B cell (primary cell): ENCODE measurements around the gene ASTL. TPM values are rescaled to one million over a fixed set of nuclear protein-coding genes. Genes with fewer than 3 reads are reported as not detected.

Source experiments
- ATAC-seq: fragments of 200-7000 bp; cut with Tn5 transposase; one replicate; pipeline ENCODE4 v1.10.0; 2021; ENCODE audit warnings: low read depth, mild to moderate bottlenecking, moderate number of reproducible peaks, moderate library complexity
- CTCF ChIA-PET: fragments of 350-600 bp; sonication (Branson Sonifier 250); formaldehyde crosslinking; loops from one replicate; lab custom pipeline; 2021; ENCODE audit warnings: antibody characterized with exemption, inconsistent platforms; lab: Charles Lee
- POLR2A ChIA-PET: fragments of 350-600 bp; sonication (Branson Sonifier 250); formaldehyde crosslinking; loops from one replicate; lab custom pipeline; 2021; ENCODE audit warnings: antibody characterized with exemption; lab: Charles Lee
- DNase-seq: peaks from one replicate; pipeline ENCODE4 v3.0.0; 2013
- H2AFZ ChIP-seq: 2 replicates; pipeline ENCODE4 v1.6.1; 2012; ENCODE audit warnings: mild to moderate bottlenecking, low read depth, low read length; ENCODE audit not compliant: insufficient read depth, poor library complexity, severe bottlenecking
- H3K27ac ChIP-seq, 2 donors: 1 replicate in 1 of 2; 2 replicates in 1 of 2; pipeline ENCODE4 v1.5.1; 2012 to 2013; ENCODE audit warnings: low read length in 2 of 2, mild to moderate bottlenecking in 2 of 2, moderate library complexity in 1 of 2
- H3K27me3 ChIP-seq, 4 experiments: fragments of 200-600 bp in 1 of 4; sonication (generic) in 1 of 4; replicated peaks in 1 of 4; 1 replicate in 2 of 4; 2 replicates in 2 of 4; pipeline versions ENCODE4 v1.6.1 to v1.7.0; 2013 to 2016; ENCODE audit warnings: low read length in 3 of 4, mild to moderate bottlenecking in 2 of 4, mixed read lengths in 1 of 4, moderate library complexity in 1 of 4; ENCODE audit not compliant: insufficient read depth in 4 of 4, control insufficient read depth in 3 of 4; ENCODE audit errors: control extremely low read depth in 1 of 4
- H3K36me3 ChIP-seq, 2 experiments: replicated peaks in 1 of 2; 1 replicate in 1 of 2; 2 replicates in 1 of 2; pipeline versions ENCODE4 v1.6.1 to v1.7.1; 2013; ENCODE audit warnings: low read length in 1 of 2; ENCODE audit not compliant: insufficient read depth in 2 of 2, control insufficient read depth in 1 of 2; ENCODE audit errors: control extremely low read depth in 1 of 2, extremely low read depth in 1 of 2
- H3K4me1 ChIP-seq, 2 donors: fragments of 200-600 bp in 1 of 2; sonication (generic) in 1 of 2; 1 replicate in 1 of 2; 2 replicates in 1 of 2; pipeline versions ENCODE4 v1.5.1 to v1.6.1; 2013 to 2017; ENCODE audit warnings: low read length in 2 of 2; ENCODE audit not compliant: control insufficient read depth in 2 of 2, insufficient read depth in 2 of 2
- H3K4me2 ChIP-seq: replicated peaks from 2 replicates; pipeline ENCODE3; 2012; ENCODE audit warnings: mild to moderate bottlenecking, low read depth, low read length; ENCODE audit not compliant: poor library complexity, severe bottlenecking
- H3K4me3 ChIP-seq, 5 experiments: fragments of 200-600 bp in 1 of 5; sonication (generic) in 1 of 5; 1 replicate in 3 of 5; 2 replicates in 2 of 5; pipeline versions ENCODE4 v1.5.1 to v1.7.0; 2011 to 2016; ENCODE audit warnings: low read length in 4 of 5, mild to moderate bottlenecking in 4 of 5, low read depth in 2 of 5, control low read depth in 1 of 5, moderate library complexity in 1 of 5; ENCODE audit not compliant: insufficient read depth in 1 of 5; ENCODE audit errors: control extremely low read depth in 1 of 5, extremely low read depth in 1 of 5
- H3K79me2 ChIP-seq: fragments of 200-600 bp; sonication (generic); one replicate; pipeline ENCODE4 v1.6.0; 2016; ENCODE audit warnings: low read length; ENCODE audit not compliant: control insufficient read depth, insufficient read depth
- H3K9ac ChIP-seq: fragments of 200-600 bp; sonication (generic); 2 replicates; pipeline ENCODE4 v1.6.1; 2017; ENCODE audit warnings: mild to moderate bottlenecking, low read length, moderate library complexity
- H3K9me3 ChIP-seq, 3 donors: one replicate each; pipeline versions ENCODE4 v1.6.1 to v1.7.1; 2013; ENCODE audit warnings: low read length in 2 of 3; ENCODE audit not compliant: control insufficient read depth in 2 of 3, insufficient read depth in 1 of 3; ENCODE audit errors: control extremely low read depth in 1 of 3
- H4K20me1 ChIP-seq: 2 replicates; pipeline ENCODE4 v1.6.0; 2012; ENCODE audit warnings: mild to moderate bottlenecking, low read length; ENCODE audit not compliant: insufficient read depth, control insufficient read depth, poor library complexity, severe bottlenecking
- H3K27ac Mint-ChIP-seq: one replicate; pipeline ENCODE4 v1.8.0; 2021; ENCODE audit warnings: mixed read lengths
- H3K27me3 Mint-ChIP-seq: one replicate; pipeline ENCODE4 v1.8.0; 2021; ENCODE audit warnings: mixed read lengths
- H3K4me1 Mint-ChIP-seq: one replicate; pipeline ENCODE4 v1.8.0; 2021; ENCODE audit warnings: mixed read lengths
- H3K4me3 Mint-ChIP-seq: one replicate; pipeline ENCODE4 v1.8.0; 2021; ENCODE audit warnings: mixed read lengths
- H3K9me3 Mint-ChIP-seq: one replicate; pipeline ENCODE4 v1.8.0; 2022; ENCODE audit warnings: mixed read lengths; ENCODE audit not compliant: insufficient read depth
- EZH2 ChIP-seq: IDR thresholded peaks from 2 replicates; pipeline ENCODE4 v1.6.1; 2012; ENCODE audit warnings: borderline replicate concordance, low read depth, mild to moderate bottlenecking, moderate library complexity, low read length; ENCODE audit not compliant: insufficient read depth, poor library complexity, severe bottlenecking
- WGBS: methylation state at CpG from one replicate; pipeline ENCODE4 v1.1.5; 2013; ENCODE audit warnings: missing lambda C conversion rate; ENCODE audit not compliant: insufficient coverage; 5-methylcytosine and 5-hydroxymethylcytosine counted together
- intact Hi-C: fragments of 100-400 bp; cut with micrococcal nuclease; formaldehyde crosslinking; loops from one replicate; pipeline ENCODE4 v1.10.0; 2022
- polyA plus RNA-seq: library from polyadenylated mRNA; depleted of rRNA; stranded (reverse); fragments of >200 nt; gene quantifications from 2 replicates; pipeline ENCODE4 v1.2.3, GENCODE V29; 2012
- total RNA-seq, 2 donors: library from RNA; stranded (reverse); fragments of 120-200 nt in 1 of 2; gene quantifications; 1 replicate in 1 of 2; 2 replicates in 1 of 2; pipeline versions ENCODE4 v1.2.3 to v1.2.4, GENCODE V29; 2013 to 2022
- TF ChIP-seq, protein P1 (sequence below): fragments of 200-600 bp; IDR thresholded peaks from one replicate; pipeline ENCODE4 v1.8.0; 2022; ENCODE audit warnings: antibody characterized with exemption, mild to moderate bottlenecking

Gene ASTL
- total and polyA plus RNA-seq, 2 donors (not counting 1 experiment from before 2014, with no cell fraction given), result 0.15 to 0.59 TPM

DNA sequence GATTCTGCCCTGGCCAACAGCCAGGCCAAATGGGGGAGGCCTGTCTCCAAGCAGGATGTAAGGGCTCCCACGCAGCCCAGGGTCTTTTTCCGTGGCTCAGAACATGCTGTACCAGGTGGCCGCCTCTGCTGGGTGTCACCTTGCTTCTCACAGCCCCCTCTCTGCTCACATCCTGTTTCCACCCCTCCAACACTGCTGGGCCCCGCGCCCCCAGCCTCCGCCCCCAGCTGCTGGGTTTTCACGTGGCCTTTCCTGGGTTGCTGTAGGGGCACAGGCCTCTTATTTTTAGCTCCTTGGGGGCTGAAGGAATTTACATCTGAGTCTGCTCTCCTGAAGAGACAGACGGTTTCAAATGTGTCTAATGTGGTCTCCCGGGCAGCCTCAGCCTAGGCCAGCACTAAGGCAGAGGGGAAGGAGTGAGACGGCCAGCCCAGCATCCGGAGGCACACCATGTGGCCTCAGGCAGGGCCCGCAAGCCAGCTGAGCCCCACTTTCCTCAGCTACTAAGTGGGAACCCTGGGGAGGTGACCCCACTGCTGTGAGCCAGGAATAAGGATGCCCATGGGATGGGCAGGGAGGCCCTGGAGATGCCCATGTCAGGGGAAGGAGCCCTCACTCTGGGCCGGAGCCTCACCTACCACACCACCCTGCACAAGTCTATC, 25.6 kb upstream of the ASTL start:
- TF ChIP-seq, protein P1, sequence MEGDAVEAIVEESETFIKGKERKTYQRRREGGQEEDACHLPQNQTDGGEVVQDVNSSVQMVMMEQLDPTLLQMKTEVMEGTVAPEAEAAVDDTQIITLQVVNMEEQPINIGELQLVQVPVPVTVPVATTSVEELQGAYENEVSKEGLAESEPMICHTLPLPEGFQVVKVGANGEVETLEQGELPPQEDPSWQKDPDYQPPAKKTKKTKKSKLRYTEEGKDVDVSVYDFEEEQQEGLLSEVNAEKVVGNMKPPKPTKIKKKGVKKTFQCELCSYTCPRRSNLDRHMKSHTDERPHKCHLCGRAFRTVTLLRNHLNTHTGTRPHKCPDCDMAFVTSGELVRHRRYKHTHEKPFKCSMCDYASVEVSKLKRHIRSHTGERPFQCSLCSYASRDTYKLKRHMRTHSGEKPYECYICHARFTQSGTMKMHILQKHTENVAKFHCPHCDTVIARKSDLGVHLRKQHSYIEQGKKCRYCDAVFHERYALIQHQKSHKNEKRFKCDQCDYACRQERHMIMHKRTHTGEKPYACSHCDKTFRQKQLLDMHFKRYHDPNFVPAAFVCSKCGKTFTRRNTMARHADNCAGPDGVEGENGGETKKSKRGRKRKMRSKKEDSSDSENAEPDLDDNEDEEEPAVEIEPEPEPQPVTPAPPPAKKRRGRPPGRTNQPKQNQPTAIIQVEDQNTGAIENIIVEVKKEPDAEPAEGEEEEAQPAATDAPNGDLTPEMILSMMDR, result no peak
- no peak for TF ChIP-seq EZH2
- H3K27ac ChIP-seq, result peak overlapping the region; percentile 64 to 82
- peak overlapping the region; percentile 3 for H3K9ac ChIP-seq
- intact Hi-C loops, result loop anchor here (1.0 kb wide), 2 partner anchors 10 to 19 kb away; partner anchors contain the start of gene DUSP2
- H3K36me3 ChIP-seq, result no peaks in the 10 kb centered on the region
- 9% methylated on average over 11 of the region's 13 CpGs for WGBS
- H3K79me2 ChIP-seq, result no peaks in the 10 kb centered on the region
- ATAC-seq (peak; percentile 70), DNase-seq (peak; percentile 70)
- peak overlapping the region; percentile 93 for H3K27ac Mint-ChIP-seq
- peaks cover 47% of the 10 kb centered on the region for H3K4me1 Mint-ChIP-seq
- peak overlapping the region; percentile 64 for H3K4me2 ChIP-seq
- H3K4me3 ChIP-seq, result no peak overlapping the region
- ChIA-PET CTCF (interaction anchor here (1.6 to 17.6 kb wide), 3 partner anchors 10 to 171 kb away, joined by 6 to 1065 read pairs (median 35); partner anchors contain the start of genes ASTL and DUSP2), POLR2A (interaction anchor here (0.8 to 1.8 kb wide), 5 partner anchors 15 to 44 kb away, joined by 3 to 9 read pairs (median 7); partner anchors contain the start of gene STARD7)
- no peaks in the 10 kb centered on the region for H4K20me1 ChIP-seq
- peak overlapping the region; percentile 68 for H2AFZ ChIP-seq
- H3K4me3 Mint-ChIP-seq, result peak overlapping the region; percentile 78
- no peaks in the 10 kb centered on the region for H3K27me3 Mint-ChIP-seq
- no peaks in the 10 kb centered on the region for H3K27me3 ChIP-seq
- H3K9me3 ChIP-seq, result peaks cover 0 to 5% (median 0%) of the 10 kb centered on the region in 3 donors
- H3K9me3 Mint-ChIP-seq, result peaks cover 2% of the 10 kb centered on the region
- peaks cover 30 to 49% of the 10 kb centered on the region in 2 donors for H3K4me1 ChIP-seq

DNA sequence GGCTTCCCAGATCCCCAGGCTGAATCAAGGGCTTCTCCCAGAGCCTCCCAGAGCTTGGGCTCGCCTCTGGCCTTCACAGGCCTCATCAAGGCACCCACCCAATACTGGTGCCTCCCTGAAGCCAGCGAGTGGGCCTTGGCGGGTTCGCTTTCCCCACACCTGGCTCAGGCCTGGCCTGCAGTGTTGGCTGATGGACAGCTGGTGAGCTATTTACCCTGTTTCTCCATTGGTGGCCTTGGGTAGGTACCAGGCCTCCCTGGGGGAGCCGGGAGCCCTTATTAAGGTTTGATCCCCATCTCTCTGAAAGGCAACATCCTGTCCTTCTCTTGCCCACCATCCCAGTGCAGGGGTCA, 25.1 kb upstream of the ASTL start:
- H3K4me3 ChIP-seq, result no peak overlapping the region
- H3K9ac ChIP-seq, result no peak overlapping the region

More for the DNA sequence above, 25.1 kb upstream of the ASTL start:
- peak overlapping the region; percentile 64 to 82 for H3K27ac ChIP-seq
- no peaks in the 10 kb centered on the region for H3K27me3 ChIP-seq
- H3K9me3 ChIP-seq, result peaks cover 0 to 5% (median 0%) of the 10 kb centered on the region in 3 donors
- H3K79me2 ChIP-seq, result no peaks in the 10 kb centered on the region
- Mint-ChIP-seq H3K27ac (peak overlapping the region; percentile 93), H3K9me3 (peaks cover 2% of the 10 kb centered on the region), H3K4me1 (peaks cover 50% of the 10 kb centered on the region), H3K27me3 (no peaks in the 10 kb centered on the region), H3K4me3 (peak overlapping the region; percentile 78)
- intact Hi-C loops, result no loop called here
- no peak for DNase-seq
- POLR2A ChIA-PET, result interaction anchor here (0.5 to 1.8 kb wide), 6 partner anchors 9 to 45 kb away, joined by 3 to 9 read pairs (median 6); partner anchors contain the start of gene STARD7
- peak overlapping the region; percentile 64 for H3K4me2 ChIP-seq
- no peaks in the 10 kb centered on the region for H4K20me1 ChIP-seq
- no peak for TF ChIP-seq EZH2
- TF ChIP-seq, protein P1, result no peak
- CTCF ChIA-PET, result interaction anchor here (1.6 to 17.6 kb wide), 3 partner anchors 11 to 170 kb away, joined by 6 to 1065 read pairs (median 35); partner anchors contain the start of genes ASTL and DUSP2
- 70% methylated on average over 5 of the region's 5 CpGs for WGBS
- H3K36me3 ChIP-seq, result no peaks in the 10 kb centered on the region
- ATAC-seq, result no peak
- H3K4me1 ChIP-seq, result peaks cover 36 to 54% of the 10 kb centered on the region in 2 donors
- H2AFZ ChIP-seq, result peak overlapping the region; percentile 68
